GM21737 (cell line): ENCODE measurements around the gene ZDHHC11.
"Not testable (repeated sequence)": the region's sequence is repeated elsewhere in the genome, so short reads cannot be mapped to it uniquely, and the experiment has no call there.

Experiments used
- ATAC-seq: cut with Tn5 transposase; IDR thresholded peaks from one replicate; pipeline ENCODE4 v1.9.1; 2021; ENCODE audit warnings: mild to moderate bottlenecking, moderate library complexity; ENCODE audit not compliant: unreplicated experiment

The ZDHHC11 gene

GRCh38 chr5:880816-881550, 30.2 kb upstream of the ZDHHC11 start:
- ATAC-seq = no peak

GRCh38 chr5:878677-879076, 27.9 kb upstream of the ZDHHC11 start:
- ATAC-seq = not testable (repeated sequence)

GRCh38 chr5:878125-878524, 27.3 kb upstream of the ZDHHC11 start:
- ATAC-seq = no peak

GRCh38 chr5:876398-877365, 25.9 kb upstream of the ZDHHC11 start:
- no peak for ATAC-seq

- ATAC-seq = no peak
Measured at GRCh38 chr5:875931-876330, 25.1 kb upstream of the ZDHHC11 start.

GRCh38 chr5:873328-873727, 22.5 kb upstream of the ZDHHC11 start:
- no peak for ATAC-seq

GRCh38 chr5:872301-872700, 21.5 kb upstream of the ZDHHC11 start:
- no peak for ATAC-seq

- ATAC-seq = no peak
Measured at GRCh38 chr5:871596-872298, 21.0 kb upstream of the ZDHHC11 start.

GRCh38 chr5:870956-871355, 20.2 kb upstream of the ZDHHC11 start:
- no peak for ATAC-seq

GRCh38 chr5:868428-869135, 17.8 kb upstream of the ZDHHC11 start:
- no peak for ATAC-seq

- ATAC-seq = no peak
Measured at GRCh38 chr5:867300-867870, 16.6 kb upstream of the ZDHHC11 start.

- no peak for ATAC-seq
Measured at GRCh38 chr5:865771-866170, 15.0 kb upstream of the ZDHHC11 start.

- ATAC-seq = no peak
Measured at GRCh38 chr5:865168-865521, 14.4 kb upstream of the ZDHHC11 start.

GRCh38 chr5:864492-865167, 13.8 kb upstream of the ZDHHC11 start:
- no peak for ATAC-seq

- no peak for ATAC-seq
Measured at GRCh38 chr5:863244-863805, 12.5 kb upstream of the ZDHHC11 start.

- ATAC-seq = no peak
Measured at GRCh38 chr5:862367-863243, 11.8 kb upstream of the ZDHHC11 start.

- no peak for ATAC-seq
Measured at GRCh38 chr5:861442-862366, 10.9 kb upstream of the ZDHHC11 start.
